Mesenchymal stem cell (in vitro differentiated cells and primary cell): ENCODE measurements around the gene KHNYN.
A peak's percentile ranks its signal among the peaks of the same experiment; 100 is the strongest.

Experiments
- DNase-seq: peaks from one replicate; pipeline ENCODE4 v3.0.0-alpha.2; 2013
- H2AFZ ChIP-seq: one replicate; pipeline ENCODE4 v1.6.1; 2013; ENCODE audit warnings: low read depth, mild to moderate bottlenecking, control low read depth, inconsistent platforms, low read length, moderate library complexity
- H2AK5ac ChIP-seq: 2 replicates; pipeline ENCODE4 v1.6.1; 2013; ENCODE audit warnings: low read length, moderate library complexity, mild to moderate bottlenecking, inconsistent platforms; ENCODE audit not compliant: severe bottlenecking
- H2BK120ac ChIP-seq: one replicate; pipeline ENCODE4 v1.6.1; 2013; ENCODE audit warnings: low read depth, mild to moderate bottlenecking, inconsistent platforms, low read length, moderate library complexity
- H2BK12ac ChIP-seq, 2 experiments: one replicate each; pipeline ENCODE4 v1.6.1; 2013; ENCODE audit warnings: inconsistent platforms in 2 of 2, low read length in 2 of 2, mild to moderate bottlenecking in 2 of 2, moderate library complexity in 2 of 2, control low read depth in 1 of 2
- H2BK15ac ChIP-seq: one replicate; pipeline ENCODE4 v1.6.1; 2013; ENCODE audit warnings: mild to moderate bottlenecking, low read depth, inconsistent platforms; ENCODE audit not compliant: poor library complexity, severe bottlenecking
- H2BK5ac ChIP-seq: 2 replicates; pipeline ENCODE4 v1.6.1; 2013; ENCODE audit warnings: low read depth, mild to moderate bottlenecking, low read length, control low read depth, inconsistent platforms; ENCODE audit not compliant: poor library complexity, severe bottlenecking
- H3K14ac ChIP-seq, 2 experiments: one replicate each; pipeline ENCODE4 v1.6.1; 2013; ENCODE audit warnings: inconsistent platforms in 2 of 2, low read length in 2 of 2, control low read depth in 1 of 2, mild to moderate bottlenecking in 1 of 2, moderate library complexity in 1 of 2
- H3K18ac ChIP-seq, 2 experiments: one replicate each; pipeline ENCODE4 v1.6.1; 2013; ENCODE audit warnings: inconsistent platforms in 2 of 2, low read length in 2 of 2, control low read depth in 1 of 2, low read depth in 1 of 2, mild to moderate bottlenecking in 1 of 2
- H3K23ac ChIP-seq, 2 experiments: one replicate each; pipeline ENCODE4 v1.6.1; 2013; ENCODE audit warnings: inconsistent platforms in 2 of 2, low read length in 2 of 2, mild to moderate bottlenecking in 2 of 2, moderate library complexity in 2 of 2, control low read depth in 1 of 2
- H3K27ac ChIP-seq: 2 replicates; pipeline ENCODE4 v1.5.1; 2013; ENCODE audit warnings: mild to moderate bottlenecking, moderate library complexity, low read length, control low read depth, inconsistent platforms; ENCODE audit not compliant: poor library complexity, severe bottlenecking
- H3K27me3 ChIP-seq, 2 experiments: 2 replicates each; pipeline versions ENCODE4 v1.6.1 to v1.7.0; 2013; ENCODE audit warnings: low read length in 2 of 2, mild to moderate bottlenecking in 2 of 2, moderate library complexity in 2 of 2, control low read depth in 1 of 2, inconsistent platforms in 1 of 2; ENCODE audit not compliant: control insufficient read depth in 1 of 2, insufficient read depth in 1 of 2
- H3K36me3 ChIP-seq, 2 experiments: 2 replicates each; pipeline versions ENCODE4 v1.6.1 to v1.7.0; 2013; ENCODE audit warnings: low read length in 2 of 2, control low read depth in 1 of 2, inconsistent platforms in 1 of 2, low read depth in 1 of 2, mild to moderate bottlenecking in 1 of 2; ENCODE audit not compliant: insufficient read depth in 2 of 2, control insufficient read depth in 1 of 2
- H3K4ac ChIP-seq, 2 experiments: one replicate each; pipeline ENCODE4 v1.6.1; 2013; ENCODE audit warnings: inconsistent platforms in 2 of 2, low read length in 2 of 2, mild to moderate bottlenecking in 2 of 2, moderate library complexity in 2 of 2, control low read depth in 1 of 2, low read depth in 1 of 2
- H3K4me1 ChIP-seq: 2 replicates; pipeline ENCODE4 v1.6.1; 2013; ENCODE audit warnings: low read depth, low read length, control low read depth; ENCODE audit not compliant: control insufficient read depth, insufficient read depth
- H3K4me2 ChIP-seq: 2 replicates; pipeline ENCODE4 v1.6.1; 2013; ENCODE audit warnings: low read length, mild to moderate bottlenecking, inconsistent platforms; ENCODE audit not compliant: poor library complexity, severe bottlenecking
- H3K4me3 ChIP-seq, 2 experiments: 2 replicates each; pipeline versions ENCODE4 v1.5.1 to v1.7.0; 2013; ENCODE audit warnings: low read length in 2 of 2, mild to moderate bottlenecking in 2 of 2, control low read depth in 1 of 2, low read depth in 1 of 2; ENCODE audit not compliant: insufficient read depth in 1 of 2
- H3K79me1 ChIP-seq: replicated peaks from 2 replicates; pipeline ENCODE4 v1.6.1; 2013; ENCODE audit warnings: mild to moderate bottlenecking, control low read depth, low read length, inconsistent platforms; ENCODE audit not compliant: poor library complexity, severe bottlenecking
- H3K9ac ChIP-seq: 2 replicates; pipeline ENCODE4 v1.7.0; 2013; ENCODE audit warnings: mild to moderate bottlenecking, low read length, moderate library complexity
- H3K9me3 ChIP-seq: 2 replicates; pipeline ENCODE4 v1.7.0; 2013; ENCODE audit warnings: mild to moderate bottlenecking, low read length; ENCODE audit not compliant: control insufficient read depth
- H4K8ac ChIP-seq: one replicate; pipeline ENCODE4 v1.6.1; 2013; ENCODE audit warnings: inconsistent platforms, mild to moderate bottlenecking, low read length, moderate library complexity
- H4K91ac ChIP-seq: one replicate; pipeline ENCODE4 v1.6.1; 2013; ENCODE audit warnings: mild to moderate bottlenecking, low read length, inconsistent platforms
- WGBS: methylation state at CpG from one replicate; pipeline ENCODE4 v1.1.7; 2013; ENCODE audit warnings: mixed read lengths; 5-methylcytosine and 5-hydroxymethylcytosine counted together

Gene KHNYN

GRCh38 chr14:24415421-24416253 is 14.1 kb upstream of the KHNYN start:
- Histone ChIP-seq H2BK12ac (no peak overlapping the region), H3K36me3 (peaks cover 47 to 50% of the 10 kb centered on the region in 2 experiments), H2BK120ac (no peak overlapping the region), H3K4me1 (no peaks in the 10 kb centered on the region), H3K4me3 (no peak overlapping the region), H2AK5ac (no peak overlapping the region), H3K27me3 (peaks cover 6 to 18% of the 10 kb centered on the region in 2 experiments), H3K14ac (no peak overlapping the region), H3K18ac (no peak overlapping the region), H3K27ac (no peak overlapping the region), H3K23ac (no peak overlapping the region), H3K4ac (no peak overlapping the region), H4K91ac (no peak overlapping the region), H2BK5ac (no peak overlapping the region), H2BK15ac (no peak overlapping the region), H3K9ac (no peak overlapping the region), H4K8ac (no peak overlapping the region), H3K9me3 (no peaks in the 10 kb centered on the region), H2AFZ (no peak overlapping the region), H3K79me1 (no peaks in the 10 kb centered on the region), H3K4me2 (no peak overlapping the region)
- DNase-seq, result no peak
- WGBS, result 93% methylated on average over 25 of the region's 25 CpGs

- Histone ChIP-seq H3K9ac (no peak overlapping the region), H3K27me3 (peaks cover 6 to 18% of the 10 kb centered on the region in 2 experiments), H3K14ac (no peak overlapping the region), H3K4me2 (no peak overlapping the region), H2BK15ac (no peak overlapping the region), H2BK5ac (no peak overlapping the region), H3K23ac (peak overlapping the region in 1 of 2 experiments; percentile 67), H3K4me1 (no peaks in the 10 kb centered on the region), H2AFZ (no peak overlapping the region), H3K18ac (no peak overlapping the region), H2AK5ac (no peak overlapping the region), H3K79me1 (no peaks in the 10 kb centered on the region), H2BK12ac (no peak overlapping the region), H3K4ac (no peak overlapping the region), H3K4me3 (peak overlapping the region in 1 of 2 experiments; percentile 5), H3K36me3 (peaks cover 39 to 42% of the 10 kb centered on the region in 2 experiments), H3K9me3 (no peaks in the 10 kb centered on the region), H4K91ac (no peak overlapping the region), H3K27ac (no peak overlapping the region), H2BK120ac (no peak overlapping the region), H4K8ac (no peak overlapping the region)
- 87% methylated on average over 19 of the region's 19 CpGs for WGBS
- no peak for DNase-seq
Observed at GRCh38 chr14:24416254-24416931, 13.4 kb upstream of the KHNYN start.

GRCh38 chr14:24416932-24417619 is 12.7 kb upstream of the KHNYN start:
- Histone ChIP-seq H3K27me3 (peaks cover 6 to 18% of the 10 kb centered on the region in 2 experiments), H2AFZ (no peak overlapping the region), H2BK15ac (no peak overlapping the region), H3K4me2 (no peak overlapping the region), H2BK120ac (no peak overlapping the region), H3K79me1 (no peaks in the 10 kb centered on the region), H3K4ac (no peak overlapping the region), H2BK12ac (no peak overlapping the region), H4K8ac (no peak overlapping the region), H4K91ac (no peak overlapping the region), H3K14ac (no peak overlapping the region), H3K9me3 (no peaks in the 10 kb centered on the region), H3K23ac (no peak overlapping the region), H3K4me3 (peak overlapping the region in 1 of 2 experiments; percentile 5), H3K4me1 (no peaks in the 10 kb centered on the region), H3K18ac (no peak overlapping the region), H2AK5ac (no peak overlapping the region), H2BK5ac (no peak overlapping the region), H3K27ac (no peak overlapping the region), H3K36me3 (peaks cover 33 to 38% of the 10 kb centered on the region in 2 experiments), H3K9ac (no peak overlapping the region)
- DNase-seq, result no peak
- 84% methylated on average over 16 of the region's 16 CpGs for WGBS
